Lower lobe of right lung (tissue), 2 donors: ENCODE measurements around the gene PCARE. TPM values are rescaled to one million over a fixed set of nuclear protein-coding genes. Genes with fewer than 3 reads are reported as not detected.

Source experiments
- ATAC-seq, 2 donors: fragments of 200-7000 bp; cut with Tn5 transposase; one replicate each; pipeline ENCODE4 v1.9.1; 2020 to 2022; ENCODE audit warnings: mild to moderate bottlenecking in 2 of 2, moderate library complexity in 2 of 2
- DNase-seq: peaks from one replicate; pipeline ENCODE4 v3.0.0-alpha.2; 2020
- H3K27ac ChIP-seq: fragments of 200-600 bp; one replicate; pipeline ENCODE4 v1.8.0; 2022
- H3K27me3 ChIP-seq: fragments of 200-600 bp; one replicate; pipeline ENCODE4 v1.8.0; 2022; ENCODE audit warnings: low read depth
- H3K36me3 ChIP-seq: fragments of 200-600 bp; one replicate; pipeline ENCODE4 v1.8.0; 2022; ENCODE audit warnings: mild to moderate bottlenecking
- H3K4me1 ChIP-seq: fragments of 200-600 bp; one replicate; pipeline ENCODE4 v1.8.0; 2022
- H3K4me3 ChIP-seq: fragments of 200-600 bp; one replicate; pipeline ENCODE4 v1.8.0; 2022; ENCODE audit warnings: mild to moderate bottlenecking
- H3K9me3 ChIP-seq: fragments of 200-600 bp; one replicate; pipeline ENCODE4 v1.8.0; 2022
- CTCF ChIP-seq: fragments of 200-600 bp; IDR thresholded peaks from one replicate; pipeline ENCODE4 v1.8.0; 2022; ENCODE audit warnings: antibody characterized with exemption, mild to moderate bottlenecking
- intact Hi-C: fragments of 100-400 bp; cut with DNase I; formaldehyde crosslinking; loops from one replicate; pipeline ENCODE4 v1.11.0; 2022
- total RNA-seq: library from RNA; stranded (reverse); fragmentation: NEBNext Ultra II Directional; extraction: Animal tissue kit (Norgen Biotek cat#: 25700); gene quantifications from one replicate; pipeline ENCODE4 v1.2.1, GENCODE V29; 2021
- donor health status: DM: no; HTN: yes; CAD: no; lungs with severe emphysema.

PCARE gene
- total RNA-seq, 1 donor from 2014 or later, result 0.95 TPM

- Histone ChIP-seq H3K4me1 (peaks cover 24% of the 10 kb centered on the region), H3K27ac (no peak overlapping the region)
- no peak for ATAC-seq
These were observed 12.7 kb downstream of the PCARE start for GRCh38 chr2:29061616-29062015.

DNA sequence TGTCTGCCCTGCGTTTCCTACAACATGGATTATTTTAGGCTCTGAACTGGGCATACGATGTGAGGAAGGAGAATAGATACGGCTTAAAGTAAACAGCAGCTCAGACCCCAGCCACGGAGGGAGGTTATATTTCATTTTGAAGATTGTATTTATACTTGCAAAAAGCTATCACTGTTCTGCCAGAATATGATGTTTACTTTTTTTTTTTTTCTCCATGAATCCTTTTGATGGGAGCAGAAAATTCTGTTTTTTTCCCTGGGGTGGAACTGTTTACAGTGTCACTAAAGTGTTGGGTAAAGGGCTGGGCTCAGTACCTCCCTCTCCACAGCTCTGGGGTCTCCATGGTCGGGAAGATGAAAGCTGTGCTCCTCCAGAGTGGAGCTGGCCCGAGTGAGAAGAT, 13.1 kb downstream of the PCARE start:
- no peak overlapping the region for H3K27ac ChIP-seq
- DNase-seq (no peak), ATAC-seq (no peak)
- intact Hi-C loops, result no loop called here
- no peaks in the 10 kb centered on the region for H3K36me3 ChIP-seq
- TF ChIP-seq CTCF, result no peak
- no peaks in the 10 kb centered on the region for H3K9me3 ChIP-seq
- H3K4me3 ChIP-seq, result no peak overlapping the region
- peaks cover 24% of the 10 kb centered on the region for H3K4me1 ChIP-seq
- no peaks in the 10 kb centered on the region for H3K27me3 ChIP-seq

More at GRCh38 chr2:29061616-29062015, 12.7 kb downstream of the PCARE start:
- TF ChIP-seq CTCF, result no peak
- Histone ChIP-seq H3K4me3 (no peak overlapping the region), H3K36me3 (no peaks in the 10 kb centered on the region), H3K27me3 (no peaks in the 10 kb centered on the region), H3K9me3 (no peaks in the 10 kb centered on the region)
- DNase-seq, result no peak
- intact Hi-C loops, result no loop called here

DNA sequence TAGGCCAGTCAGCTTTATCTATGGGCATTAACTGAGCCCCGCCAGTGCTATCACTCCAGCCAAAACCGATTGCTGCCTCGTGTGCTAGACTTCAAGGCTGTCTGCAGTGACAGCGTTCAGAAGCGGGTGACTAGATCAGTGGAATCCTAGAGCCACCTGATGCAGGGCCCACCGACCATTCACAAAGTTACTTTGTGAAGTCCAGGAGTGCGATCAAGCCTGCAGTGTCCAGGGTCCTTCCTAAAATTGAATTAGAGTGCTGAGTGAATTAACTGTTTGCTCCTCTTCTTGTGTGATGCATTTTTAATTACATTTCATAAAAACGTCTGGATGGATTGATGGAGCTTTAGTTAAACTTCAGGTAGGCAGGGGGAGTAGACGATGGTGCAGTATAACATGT, 13.9 kb downstream of the PCARE start:
- ATAC-seq (no peak), DNase-seq (no peak)
- intact Hi-C loops, result no loop called here
- H3K27ac ChIP-seq, result no peak overlapping the region
- no peaks in the 10 kb centered on the region for H3K9me3 ChIP-seq
- no peak for TF ChIP-seq CTCF
- H3K4me1 ChIP-seq, result peaks cover 23% of the 10 kb centered on the region
- H3K4me3 ChIP-seq, result no peak overlapping the region
- no peaks in the 10 kb centered on the region for H3K27me3 ChIP-seq
- H3K36me3 ChIP-seq, result no peaks in the 10 kb centered on the region

GRCh38 chr2:29059624-29060023, 14.7 kb downstream of the PCARE start:
- ATAC-seq, result no peak
- Histone ChIP-seq H3K27ac (no peak overlapping the region), H3K4me1 (peaks cover 15% of the 10 kb centered on the region), H3K4me3 (no peak overlapping the region), H3K36me3 (no peaks in the 10 kb centered on the region), H3K9me3 (no peaks in the 10 kb centered on the region), H3K27me3 (no peaks in the 10 kb centered on the region)
- intact Hi-C loops, result no loop called here
- DNase-seq, result no peak
- no peak for TF ChIP-seq CTCF

- no peak for ATAC-seq
- no peak for TF ChIP-seq CTCF
- Histone ChIP-seq H3K9me3 (no peaks in the 10 kb centered on the region), H3K27me3 (no peaks in the 10 kb centered on the region), H3K4me1 (no peaks in the 10 kb centered on the region), H3K27ac (no peak overlapping the region), H3K36me3 (no peaks in the 10 kb centered on the region), H3K4me3 (no peak overlapping the region)
- DNase-seq, result no peak
- intact Hi-C loops, result no loop called here
These were observed 17.3 kb downstream of the PCARE start for GRCh38 chr2:29057006-29057405.

- TF ChIP-seq CTCF, result no peak
- Histone ChIP-seq H3K9me3 (no peaks in the 10 kb centered on the region), H3K4me3 (no peak overlapping the region), H3K4me1 (no peaks in the 10 kb centered on the region), H3K27me3 (no peaks in the 10 kb centered on the region), H3K27ac (no peak overlapping the region), H3K36me3 (no peaks in the 10 kb centered on the region)
- intact Hi-C loops, result no loop called here
- DNase-seq (no peak), ATAC-seq (no peak)
These were observed 17.9 kb downstream of the PCARE start for GRCh38 chr2:29056452-29056851.
